Stimulated activated CD8-positive, alpha-beta memory T cell treated with anti-CD3 and anti-CD28 coated beads, Interleukin-2, amount 100 ng/mL, for 1 hour (primary cell): Measurements from ENCODE around the gene KCNIP4.

ENCODE experiments used
- DNase-seq, 2 donors: peaks; one replicate each; pipeline ENCODE4 v3.0.0-alpha.2; 2020; ENCODE audit warnings: low read depth in 2 of 2

Gene KCNIP4

DNA sequence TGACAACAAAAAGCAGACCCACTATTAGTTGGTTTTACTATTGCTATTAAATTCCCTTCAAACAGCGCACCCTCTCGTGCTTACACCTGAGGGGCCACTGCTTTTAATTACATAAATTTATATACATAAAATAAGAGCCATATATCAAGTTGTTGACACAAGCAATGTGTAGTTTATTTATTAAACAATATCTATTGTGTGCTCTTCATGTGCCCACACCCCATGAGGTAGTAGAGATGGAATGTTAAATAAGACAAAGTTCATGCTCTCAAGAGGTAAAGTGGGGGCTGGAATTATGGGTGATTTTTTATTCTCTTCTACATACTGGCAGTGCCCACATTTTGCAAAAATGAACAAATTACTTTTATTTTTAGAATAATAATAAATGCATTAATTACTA lies 47.3 kb downstream of the KCNIP4 start:
- DNase-seq, result no peak

- no peak for DNase-seq
These were observed 48.4 kb downstream of the KCNIP4 start for GRCh38 chr4:21900211-21900610.

DNA sequence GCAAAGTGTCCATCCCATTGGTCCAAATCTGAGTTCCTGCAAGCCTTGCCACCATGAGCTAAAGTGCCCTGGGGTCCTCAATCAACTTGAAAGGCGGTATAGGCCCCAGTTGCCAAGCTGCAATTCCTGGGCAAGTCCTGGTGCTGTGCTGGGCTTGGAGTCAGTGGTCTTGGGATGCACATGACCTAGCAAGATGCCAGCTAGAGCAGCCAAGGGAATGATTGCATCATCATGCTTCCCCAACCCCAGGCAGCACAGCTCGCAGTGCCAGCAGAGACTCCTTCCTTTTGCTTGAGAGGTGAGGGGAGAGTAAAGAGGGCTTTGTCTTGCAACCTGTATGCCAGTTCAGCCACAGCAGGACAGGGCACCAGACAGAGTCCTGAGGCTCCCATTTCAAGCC lies 50.5 kb downstream of the KCNIP4 start:
- no peak for DNase-seq

- no peak for DNase-seq
These were observed 51.8 kb downstream of the KCNIP4 start for GRCh38 chr4:21896767-21897166.

DNA sequence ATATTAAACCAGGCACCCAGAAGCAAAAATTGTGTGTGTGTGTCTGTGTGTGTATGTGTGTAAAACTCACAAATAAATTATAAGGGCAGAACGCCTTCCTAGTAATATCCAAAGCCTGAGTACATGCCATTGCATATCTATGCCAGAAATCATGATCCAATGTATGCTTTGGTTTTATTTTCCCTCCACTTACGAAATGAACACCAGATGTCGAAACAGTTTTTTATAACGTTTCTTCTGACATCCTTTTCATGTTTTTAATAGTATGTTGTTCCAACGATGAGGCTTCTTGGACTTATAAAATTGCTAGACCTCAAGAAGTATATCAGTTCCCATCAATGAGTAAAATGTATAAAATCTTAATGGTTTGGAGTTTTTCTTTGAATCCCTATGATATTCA lies 55.4 kb downstream of the KCNIP4 start:
- DNase-seq, result no peak

DNA sequence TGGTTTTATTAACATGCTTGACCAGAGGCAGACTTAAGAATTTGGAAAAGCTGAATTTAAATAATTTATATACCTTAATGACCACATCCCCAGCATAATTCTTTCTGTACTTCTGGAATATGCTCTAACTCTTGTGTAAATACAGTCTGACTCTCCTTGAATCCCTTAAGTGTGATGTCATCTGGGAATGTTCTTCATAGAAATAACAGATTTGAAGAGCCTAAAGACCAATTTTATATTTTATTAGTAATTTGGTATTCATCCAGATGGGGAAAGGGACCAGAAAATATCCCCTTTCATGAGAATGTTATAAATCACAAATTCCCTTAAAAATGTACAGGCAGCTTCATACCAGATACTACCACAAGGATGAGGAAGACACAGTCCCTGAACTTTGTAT lies 58.3 kb downstream of the KCNIP4 start:
- DNase-seq, result no peak

DNA sequence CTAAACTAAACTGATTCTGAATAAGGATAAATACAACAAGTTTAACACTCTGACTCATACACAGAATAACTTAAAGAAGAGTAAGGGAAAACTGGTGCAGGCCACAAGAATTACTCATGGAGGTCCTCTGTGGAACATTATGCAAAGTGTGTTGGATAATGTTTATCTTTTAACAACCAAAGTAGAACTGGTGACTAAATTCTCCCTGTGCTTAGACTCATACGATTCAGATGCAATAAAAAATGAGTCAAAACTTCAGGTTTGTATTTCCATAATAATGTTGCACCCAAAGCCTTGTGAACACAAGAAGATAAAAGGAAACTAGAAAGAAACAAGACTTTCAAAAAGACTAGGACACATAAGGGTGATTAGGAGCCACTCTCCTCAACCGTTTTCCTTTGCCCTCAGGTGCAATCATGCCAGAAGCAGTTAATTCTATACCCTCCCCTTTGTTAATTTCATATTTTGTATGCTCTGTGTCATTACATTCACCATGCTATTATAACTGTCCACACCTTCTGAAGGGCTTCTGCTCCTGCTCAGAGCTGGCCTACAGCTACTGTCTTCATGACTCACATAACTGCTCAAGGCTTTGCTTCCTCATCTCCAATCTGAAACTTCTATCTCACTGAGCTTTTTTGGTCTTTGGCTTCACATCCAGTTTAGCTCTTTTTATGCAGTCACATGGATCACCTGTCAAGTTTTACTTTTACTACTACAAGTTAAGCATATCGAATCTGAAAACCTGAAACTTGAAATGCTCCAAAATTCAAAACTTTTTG lies 60.2 kb downstream of the KCNIP4 start:
- DNase-seq, result no peak

GRCh38 chr4:21887481-21887880 lies 61.1 kb downstream of the KCNIP4 start:
- DNase-seq, result no peak

DNA sequence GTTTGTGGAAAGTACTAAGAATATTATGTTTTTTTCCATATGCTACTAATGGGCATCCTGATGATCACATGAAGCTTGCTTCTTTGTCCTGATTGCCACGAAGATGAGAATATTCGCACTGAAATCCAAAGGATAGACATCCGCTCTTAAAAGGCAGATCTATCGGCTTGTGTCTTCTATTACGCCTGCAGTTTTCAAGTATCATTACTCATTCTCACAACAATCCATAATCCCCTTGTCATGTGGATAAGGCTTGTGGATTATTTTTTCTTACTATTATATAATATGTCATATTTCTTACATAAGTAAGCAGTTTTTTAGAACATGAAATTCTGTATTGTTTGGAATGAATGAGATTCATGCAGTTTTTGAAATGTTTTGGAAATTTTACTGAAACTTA lies 62.8 kb downstream of the KCNIP4 start:
- DNase-seq, result no peak

DNA sequence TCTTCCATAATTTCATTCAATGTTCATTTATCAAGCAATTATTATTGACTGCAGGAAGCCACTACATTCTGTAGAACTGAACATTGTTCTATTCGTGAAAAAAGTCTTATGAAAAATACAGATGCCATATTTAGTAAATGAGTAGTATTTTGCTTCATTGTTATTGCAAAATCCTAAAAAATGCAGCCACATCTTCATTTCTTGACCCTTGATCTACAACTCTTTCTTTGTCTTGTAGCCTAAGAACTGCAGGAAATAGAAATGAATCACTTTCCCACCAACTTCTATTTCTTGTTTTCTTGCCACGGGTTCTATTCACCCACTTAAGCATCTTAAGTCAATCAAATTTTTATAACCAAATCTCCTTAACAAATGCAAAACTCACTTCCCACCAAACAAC lies 63.3 kb downstream of the KCNIP4 start:
- no peak for DNase-seq

DNA sequence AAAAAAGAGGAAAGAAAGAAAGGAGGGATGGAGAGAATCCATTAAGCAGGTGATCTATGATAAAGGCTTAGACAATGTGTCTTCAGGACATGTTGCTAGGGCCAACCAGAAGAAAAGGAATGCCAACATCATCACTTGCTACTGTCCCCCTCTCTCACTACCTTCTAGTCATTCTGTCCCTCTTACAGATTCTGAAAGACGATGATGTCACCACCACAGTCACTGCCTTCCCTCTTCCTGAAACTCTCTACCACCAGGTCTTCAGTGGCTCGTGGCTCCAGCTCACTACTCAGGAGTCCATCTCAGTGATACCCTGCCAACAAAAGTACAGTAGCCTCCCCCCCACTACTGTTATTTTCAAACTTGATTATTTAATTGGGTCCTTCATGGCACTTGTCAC lies 64.0 kb downstream of the KCNIP4 start:
- no peak for DNase-seq

DNA sequence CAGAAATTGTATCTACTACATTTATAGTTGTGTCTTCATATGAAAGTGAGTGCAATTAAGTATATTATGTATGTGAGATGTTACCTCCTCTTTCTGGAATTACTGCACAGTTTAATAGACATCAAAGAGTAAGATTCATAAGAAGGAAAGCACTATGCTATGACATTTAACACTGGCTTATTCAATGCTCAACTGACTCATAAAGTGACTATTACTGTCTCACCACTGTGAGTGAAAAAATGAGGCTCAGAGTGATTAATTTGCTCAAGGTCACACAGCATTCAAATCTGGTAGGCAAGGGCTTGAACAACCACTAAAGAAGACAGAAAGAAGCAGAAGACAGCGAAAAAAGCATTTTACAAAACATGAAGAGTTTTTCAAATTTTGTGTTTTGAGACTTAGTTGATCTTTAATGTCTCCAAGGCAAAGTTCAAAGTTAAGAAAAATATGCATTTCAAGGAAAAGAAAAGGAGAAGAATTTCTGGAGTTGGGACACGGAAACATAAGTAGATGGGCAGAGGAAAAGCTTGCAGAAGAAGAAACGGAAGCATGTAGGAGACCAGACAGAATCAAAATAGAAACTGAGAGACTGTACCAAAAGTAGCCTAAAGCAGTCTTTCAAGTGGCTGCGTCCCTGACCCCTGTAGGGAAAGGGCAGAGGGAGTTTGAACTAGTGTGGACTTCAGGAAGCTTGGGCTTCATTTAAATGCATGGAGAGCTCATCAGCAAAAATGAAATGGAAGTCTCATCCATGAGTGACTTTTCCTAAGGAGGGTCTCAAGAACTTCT lies 66.3 kb downstream of the KCNIP4 start:
- no peak for DNase-seq

DNA sequence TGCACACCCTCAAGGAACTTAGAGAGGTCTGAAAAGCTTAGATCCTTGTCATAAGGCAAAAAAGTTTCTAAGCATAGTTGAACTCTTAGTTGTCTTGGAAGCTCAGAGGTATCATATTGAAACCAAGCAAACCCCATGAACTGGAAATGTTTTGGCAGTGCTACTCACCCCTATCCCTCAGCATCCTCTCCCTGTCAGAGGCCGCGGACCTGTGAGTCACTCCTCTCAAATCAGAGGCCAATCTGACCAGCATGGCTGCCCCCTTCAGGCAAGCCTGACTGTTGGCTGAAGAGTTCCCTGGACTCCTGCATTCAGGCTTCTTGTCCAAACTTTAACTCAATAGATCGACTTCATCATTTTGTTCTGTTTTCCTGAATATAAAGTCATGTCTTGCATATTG lies 69.4 kb downstream of the KCNIP4 start:
- DNase-seq, result no peak

GRCh38 chr4:21876711-21877110 lies 71.9 kb downstream of the KCNIP4 start:
- DNase-seq, result no peak

DNA sequence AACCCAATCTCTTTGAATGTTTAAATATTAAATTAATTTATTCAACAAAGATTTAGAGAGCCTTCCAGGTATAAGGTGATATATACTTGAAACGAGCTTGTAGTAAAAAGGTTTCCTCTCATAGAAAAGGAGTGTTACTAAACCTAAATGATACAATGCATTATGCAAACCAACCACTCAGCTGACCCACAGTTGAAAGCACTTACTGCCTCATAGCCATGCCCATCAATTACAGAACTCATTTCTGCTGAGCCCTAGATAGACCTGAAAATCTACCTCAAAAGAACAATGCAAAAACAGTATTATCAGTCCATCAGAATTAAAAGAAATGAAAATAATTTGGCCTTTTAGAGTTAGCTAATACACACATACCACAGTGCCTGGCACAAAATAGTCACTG lies 75.4 kb downstream of the KCNIP4 start:
- DNase-seq, result no peak

GRCh38 chr4:21872101-21872500 lies 76.5 kb downstream of the KCNIP4 start:
- no peak for DNase-seq

DNA sequence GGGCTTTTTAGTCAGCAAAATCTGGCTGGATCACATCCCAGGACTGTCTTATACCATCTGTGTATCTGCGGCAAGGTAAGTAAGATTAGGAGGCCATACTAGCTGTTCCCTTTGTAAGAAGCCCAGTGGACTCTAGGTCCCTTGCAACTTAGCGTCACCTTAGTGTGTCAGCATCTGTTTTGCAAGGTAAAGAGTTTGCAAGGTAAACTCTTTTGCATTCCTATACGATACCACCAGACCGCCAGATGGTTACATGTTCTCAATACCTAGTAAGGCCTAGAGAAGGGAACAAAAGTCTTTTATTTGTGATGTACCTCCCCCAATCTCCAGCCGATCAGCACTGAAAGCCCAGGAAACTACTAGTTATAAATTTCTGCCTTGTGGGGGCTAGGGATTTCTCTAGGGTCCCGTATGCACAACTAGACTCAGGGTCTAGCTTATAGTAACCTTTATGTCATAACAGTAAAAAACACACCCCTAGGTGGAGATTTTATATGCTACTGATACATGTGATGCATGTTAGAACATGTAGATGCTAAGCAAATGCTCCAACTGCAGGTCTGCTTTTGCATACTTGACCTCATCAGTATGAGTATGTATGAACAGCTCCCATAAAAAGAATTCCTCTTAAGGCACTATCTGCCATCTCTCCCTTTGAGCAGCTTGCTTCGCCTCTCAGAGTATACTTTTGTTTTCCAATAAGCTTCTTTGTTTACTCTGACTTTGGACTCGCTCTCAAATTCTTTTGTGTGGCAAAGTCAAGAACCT lies 78.4 kb downstream of the KCNIP4 start:
- DNase-seq, result no peak

GRCh38 chr4:21864686-21865085 lies 83.9 kb downstream of the KCNIP4 start:
- DNase-seq, result no peak

DNA sequence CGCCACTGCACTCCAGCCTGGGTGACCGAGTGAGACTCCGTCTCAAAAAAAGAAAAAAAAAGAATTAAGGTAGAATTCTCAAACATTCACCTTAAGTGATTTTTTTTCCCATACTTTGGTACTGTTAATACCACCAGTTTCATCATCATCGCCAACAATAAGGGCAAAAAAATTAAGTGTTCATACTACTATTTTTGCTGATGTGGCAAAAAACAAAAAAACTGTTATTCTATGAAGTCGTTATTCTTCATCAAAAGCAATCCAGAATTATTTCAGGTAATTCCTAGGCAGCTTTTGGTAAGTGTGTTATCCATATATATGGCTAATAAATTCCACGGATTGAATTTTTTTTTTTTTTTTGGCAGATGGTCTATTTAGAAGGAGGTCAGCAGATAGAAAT lies 85.7 kb downstream of the KCNIP4 start:
- DNase-seq, result no peak

DNA sequence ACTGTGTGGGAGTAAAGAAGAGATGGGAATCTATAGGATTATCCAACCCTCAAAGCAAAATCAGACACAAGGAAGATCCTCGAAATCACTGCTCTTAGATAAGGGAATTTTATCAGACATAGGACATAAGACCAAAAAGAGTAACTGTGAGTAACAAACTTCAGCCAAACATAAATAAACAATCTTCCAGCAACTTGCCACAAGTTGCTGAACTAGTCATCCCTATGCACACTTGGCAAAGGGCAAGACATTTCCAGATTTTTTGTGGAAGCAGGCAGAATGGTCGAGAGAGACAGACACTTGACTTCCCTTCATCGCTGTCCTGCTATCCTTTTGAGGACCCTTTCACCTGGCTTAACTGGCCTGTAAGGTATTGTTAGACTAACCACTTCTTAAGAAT lies 89.6 kb downstream of the KCNIP4 start:
- no peak for DNase-seq

DNA sequence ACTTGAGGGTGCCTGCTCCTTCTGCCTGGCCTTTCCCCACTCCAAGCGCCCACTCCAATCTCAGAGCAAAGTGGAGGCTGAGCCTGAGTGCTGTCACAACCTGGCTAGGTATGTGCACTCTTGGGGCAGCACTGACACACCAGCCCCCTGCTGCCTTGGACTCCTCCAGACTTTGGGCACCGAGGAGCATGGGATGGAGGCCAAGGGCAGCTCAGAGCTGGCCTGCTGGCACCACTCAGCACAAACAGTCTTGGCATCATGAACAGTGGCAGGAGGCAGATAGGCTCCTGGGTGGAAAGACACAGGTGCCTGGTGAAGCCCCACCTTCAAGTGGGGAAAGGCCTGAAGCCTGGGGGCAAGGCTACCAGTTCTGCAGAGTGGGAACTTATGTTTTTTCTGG lies 91.8 kb downstream of the KCNIP4 start:
- no peak for DNase-seq

- no peak for DNase-seq
These were observed 92.3 kb downstream of the KCNIP4 start for GRCh38 chr4:21856301-21856700.

DNA sequence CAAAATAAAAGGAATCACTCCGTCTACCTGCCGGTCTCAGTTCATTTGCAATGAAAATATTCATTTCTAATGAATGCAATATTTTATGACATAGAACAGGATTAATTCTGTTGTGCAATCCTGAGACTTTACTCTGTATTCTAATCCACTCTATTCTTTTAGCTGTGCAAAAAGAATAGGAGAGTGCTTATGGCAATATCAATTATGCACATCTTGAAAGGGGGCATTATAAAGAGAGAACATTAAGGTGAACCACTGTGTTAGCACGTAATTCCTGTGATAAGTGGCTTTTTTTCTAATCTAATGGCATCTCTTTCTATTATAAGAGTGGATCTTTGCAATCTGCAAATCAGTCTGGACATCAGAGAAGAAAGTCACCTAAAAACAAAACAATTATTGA lies 99.5 kb downstream of the KCNIP4 start:
- DNase-seq, result no peak
